DMS153 treated with DMSO at 0.1 percent for 48 hours (cell line): ENCODE data around the gene ST3GAL2.
"Not testable (repeated sequence)": the region's sequence is repeated elsewhere in the genome, so short reads cannot be mapped to it uniquely, and the experiment has no call there.

ENCODE experiments used
- DNase-seq: peaks from one replicate; lab custom pipeline; 2025; ENCODE audit not compliant: unreplicated experiment; lab: John Stamatoyannopoulos, UW

ST3GAL2 gene

GRCh38 chr16:70342016-70342415, 96.9 kb downstream of the ST3GAL2 start:
- DNase-seq: no peak

GRCh38 chr16:70341600-70341999, 97.3 kb downstream of the ST3GAL2 start:
- DNase-seq: no peak

GRCh38 chr16:70337814-70338213, 101.1 kb downstream of the ST3GAL2 start:
- DNase-seq: no peak

- not testable (repeated sequence) for DNase-seq
These were observed 106.2 kb downstream of the ST3GAL2 start for GRCh38 chr16:70332728-70333127.

GRCh38 chr16:70331588-70332358, 107.1 kb downstream of the ST3GAL2 start:
- DNase-seq: no peak

- DNase-seq: no peak
These were observed 107.8 kb downstream of the ST3GAL2 start for GRCh38 chr16:70331091-70331490.
